GM19035 (cell line): ENCODE data around the gene C11orf65.
"Not testable (repeated sequence)": the region's sequence is repeated elsewhere in the genome, so short reads cannot be mapped to it uniquely, and the experiment has no call there.

ENCODE experiments used
- ATAC-seq: cut with Tn5 transposase; IDR thresholded peaks from one replicate; pipeline ENCODE4 v1.9.1; 2021; ENCODE audit not compliant: unreplicated experiment

Gene C11orf65

GRCh38 chr11:108474664-108475463, 7.5 kb upstream of the C11orf65 start:
- no peak for ATAC-seq

GRCh38 chr11:108472681-108473080, 5.4 kb upstream of the C11orf65 start:
- ATAC-seq = no peak

DNA sequence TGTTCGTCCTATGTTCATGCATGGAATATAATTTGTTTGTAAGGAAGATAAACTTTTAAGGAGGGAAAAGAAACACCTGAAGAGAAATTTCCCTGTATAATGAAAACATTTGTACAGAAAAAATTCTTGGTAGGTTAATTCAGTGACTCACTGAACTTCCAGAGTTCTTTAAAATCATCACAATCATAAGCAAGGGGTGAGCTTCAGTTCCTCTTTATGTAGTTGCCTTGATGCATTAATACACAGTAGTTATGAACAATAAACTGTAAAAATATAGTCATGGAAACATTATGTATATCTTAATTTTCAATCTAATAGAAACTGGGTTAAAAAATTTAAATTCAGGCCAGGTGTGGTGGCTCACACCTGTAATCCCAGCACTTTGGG, 1.1 kb upstream of the C11orf65 start:
- no peak for ATAC-seq

DNA sequence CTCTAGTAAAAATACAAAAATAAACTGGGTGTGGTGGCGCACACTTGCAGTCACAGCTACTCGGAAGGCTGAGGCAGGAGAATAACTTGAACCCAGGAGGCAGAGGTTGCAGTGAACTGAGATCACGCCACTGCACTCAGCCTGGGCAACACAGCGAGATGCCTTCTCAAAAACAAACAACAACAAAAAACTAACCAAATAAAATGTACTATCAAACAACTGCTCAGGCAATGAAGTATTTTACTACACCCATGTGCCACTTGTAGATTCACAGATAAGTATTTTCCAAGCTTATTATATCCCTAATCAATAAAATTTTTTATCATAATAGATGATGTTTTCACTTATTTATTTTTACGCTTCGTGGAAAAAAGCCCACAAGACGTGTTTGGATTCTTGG, 924 bp downstream of the C11orf65 start:
- no peak for ATAC-seq

GRCh38 chr11:108453207-108453835, 14.0 kb downstream of the C11orf65 start:
- ATAC-seq = no peak

DNA sequence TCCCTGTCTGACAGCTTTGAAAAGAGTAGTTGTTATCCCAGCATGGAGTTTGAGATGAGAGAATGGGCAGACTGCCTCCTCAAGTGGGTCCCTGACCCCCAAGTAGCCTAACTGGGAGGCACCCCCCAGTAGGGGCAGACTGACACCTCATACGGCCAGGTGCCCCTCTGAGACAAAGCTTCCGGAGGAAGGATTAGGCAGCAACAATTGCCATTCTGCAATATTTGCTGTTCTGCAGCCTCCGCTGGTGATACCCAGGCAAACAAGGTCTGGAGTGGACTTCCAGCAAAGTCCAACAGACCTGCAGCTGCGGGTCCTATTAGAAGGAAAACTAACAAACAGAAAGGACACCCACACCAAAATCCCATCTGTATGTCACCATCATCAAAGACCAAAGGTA, 25.9 kb downstream of the C11orf65 start:
- not testable (repeated sequence) for ATAC-seq

- ATAC-seq = no peak
These were observed 30.7 kb downstream of the C11orf65 start for GRCh38 chr11:108436594-108436993.

GRCh38 chr11:108435066-108435465, 32.3 kb downstream of the C11orf65 start:
- ATAC-seq = no peak

DNA sequence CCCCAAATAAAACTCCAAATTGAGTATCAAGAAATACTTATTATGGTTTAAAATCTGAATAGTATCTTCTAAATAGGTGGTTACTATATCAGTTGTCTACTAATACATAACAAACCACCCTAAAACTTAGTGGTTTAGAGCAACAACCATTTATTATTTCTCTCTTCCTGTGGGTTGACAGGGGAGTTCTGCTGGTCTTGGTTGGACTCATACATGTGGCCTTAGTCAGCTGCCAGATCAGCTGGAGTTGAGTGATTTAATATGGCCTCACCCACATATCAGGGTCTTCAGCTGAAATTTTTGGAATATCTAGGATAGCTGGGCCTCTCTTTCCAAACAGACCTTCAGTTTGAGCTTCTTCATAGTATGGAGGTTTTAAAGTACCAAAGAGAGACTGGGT, 34.5 kb downstream of the C11orf65 start:
- ATAC-seq = no peak

- no peak for ATAC-seq
These were observed 35.3 kb downstream of the C11orf65 start for GRCh38 chr11:108431997-108432396.

DNA sequence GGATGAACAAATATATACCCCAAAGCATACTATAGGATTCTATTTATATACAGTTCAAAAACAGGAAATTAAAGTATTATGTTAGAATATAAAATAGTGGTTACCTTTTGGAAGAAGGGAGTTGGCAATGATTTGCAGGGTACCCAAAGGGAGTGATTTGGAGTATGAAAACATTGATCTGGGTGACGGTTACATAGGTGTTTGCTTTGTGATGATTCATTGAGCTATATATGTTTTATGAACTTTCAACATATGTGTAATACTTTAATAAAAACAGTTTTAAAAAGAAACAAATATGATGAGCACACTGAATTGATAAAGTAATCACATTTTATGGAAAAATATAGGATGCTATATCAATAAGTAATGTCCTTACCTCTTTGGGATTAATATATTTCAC, 36.0 kb downstream of the C11orf65 start:
- no peak for ATAC-seq

- ATAC-seq = not testable (repeated sequence)
These were observed 49.8 kb downstream of the C11orf65 start for GRCh38 chr11:108417551-108417950.

DNA sequence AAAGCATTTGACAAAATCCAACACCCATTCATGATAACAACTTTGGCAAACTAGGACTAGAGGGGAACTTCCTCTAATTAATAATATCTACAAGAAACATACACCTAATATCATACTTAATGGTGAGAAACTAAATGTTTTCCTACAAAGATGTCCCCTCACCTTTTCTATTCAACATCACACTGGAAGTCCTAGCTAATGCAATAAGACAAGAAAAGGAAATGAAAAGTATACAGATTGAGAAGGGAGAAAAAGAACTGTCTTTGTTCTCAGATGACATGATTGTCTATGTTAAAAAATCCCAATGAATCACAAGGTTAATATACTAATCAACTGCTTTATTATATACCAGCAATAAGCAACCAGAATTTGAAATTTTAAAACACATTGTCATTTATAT, 52.4 kb downstream of the C11orf65 start:
- no peak for ATAC-seq

DNA sequence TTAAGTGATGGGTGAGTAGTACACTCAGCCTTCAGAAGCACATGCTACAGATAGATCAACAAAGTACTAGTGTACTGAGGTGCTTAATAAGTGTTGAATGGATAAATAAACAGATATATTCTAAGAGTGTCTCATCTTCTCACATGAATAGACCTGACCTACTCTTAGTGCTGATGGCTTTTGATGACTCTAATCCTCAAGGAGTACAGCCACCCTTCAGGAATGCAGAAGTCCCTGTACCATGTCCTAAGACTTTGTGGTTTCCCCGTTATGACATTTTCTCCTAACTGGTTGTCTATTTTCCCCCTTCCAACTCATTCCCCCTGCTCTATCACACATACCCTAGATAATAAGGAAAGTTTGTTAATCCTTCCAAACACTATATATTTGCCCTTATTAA, 61.6 kb downstream of the C11orf65 start:
- no peak for ATAC-seq

DNA sequence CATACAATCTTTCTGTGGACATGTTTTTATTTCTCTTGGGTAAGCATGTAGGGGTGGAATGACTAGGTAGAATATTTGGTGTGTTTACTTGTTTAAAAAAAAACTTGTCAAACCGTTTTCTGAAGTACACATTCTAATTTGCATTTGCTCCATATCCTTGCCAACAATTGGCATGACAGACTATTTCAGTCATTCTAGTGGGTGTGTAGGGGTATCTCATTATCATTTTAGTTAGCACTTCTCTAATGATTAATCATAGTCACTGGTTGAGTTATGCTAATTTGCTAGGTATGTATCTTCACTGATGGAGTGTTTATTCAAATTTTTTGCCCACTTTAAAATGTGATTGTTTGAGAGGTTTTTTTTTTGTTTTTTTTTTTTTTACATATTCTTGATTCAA, 64.3 kb downstream of the C11orf65 start:
- no peak for ATAC-seq

DNA sequence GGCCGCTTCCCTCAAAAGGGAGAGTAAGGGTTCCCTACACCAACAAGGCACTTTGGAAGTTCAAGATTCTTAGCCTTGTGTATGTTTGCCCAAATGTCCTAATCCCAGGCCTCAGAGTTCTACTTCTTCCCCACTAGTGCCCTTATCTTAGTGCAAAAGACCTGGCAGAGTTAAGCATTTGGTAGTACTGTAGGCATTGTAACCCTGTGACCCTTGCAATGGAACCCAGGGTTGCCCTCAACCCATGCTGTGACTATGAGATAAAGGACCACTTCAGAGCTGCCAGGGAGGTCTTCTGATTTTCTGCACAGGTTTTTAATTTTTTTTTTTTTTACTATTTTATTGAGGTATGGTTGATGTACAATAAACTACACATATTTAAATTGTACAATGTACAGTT, 65.1 kb downstream of the C11orf65 start:
- no peak for ATAC-seq

- ATAC-seq = no peak
These were observed 68.9 kb downstream of the C11orf65 start for GRCh38 chr11:108398439-108398838.

- ATAC-seq = not testable (repeated sequence)
These were observed 70.7 kb downstream of the C11orf65 start for GRCh38 chr11:108396672-108397071.

DNA sequence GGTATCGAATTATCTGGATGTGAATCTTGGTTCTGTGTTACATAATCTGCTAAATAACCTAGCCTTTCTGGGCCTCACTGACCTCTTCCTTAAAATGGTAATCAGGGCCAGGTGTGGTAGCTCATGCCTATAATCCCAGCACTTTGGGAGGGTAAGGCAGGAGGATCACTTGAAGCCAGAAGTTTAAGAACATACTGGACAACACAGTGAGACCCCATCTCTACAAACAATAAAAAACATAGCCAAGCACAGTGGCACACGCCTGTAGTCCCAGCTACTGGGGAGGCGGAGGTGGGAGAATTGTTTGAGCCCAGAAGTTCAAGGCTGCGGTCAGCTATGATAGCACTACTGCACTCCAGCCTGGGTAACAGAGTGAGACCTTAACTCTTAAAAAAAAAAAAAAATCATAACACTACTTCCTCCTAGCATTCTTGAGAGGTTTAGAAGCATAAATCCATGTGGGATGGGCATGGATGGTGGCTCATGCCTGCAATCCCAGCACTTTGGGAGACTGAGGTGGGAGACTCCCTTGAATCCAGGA, 72.5 kb downstream of the C11orf65 start:
- no peak for ATAC-seq

GRCh38 chr11:108393046-108393445, 74.3 kb downstream of the C11orf65 start:
- ATAC-seq = no peak

- no peak for ATAC-seq
These were observed 75.0 kb downstream of the C11orf65 start for GRCh38 chr11:108392353-108392752.

- no peak for ATAC-seq
These were observed 78.8 kb downstream of the C11orf65 start for GRCh38 chr11:108388576-108388975.
